CD4-positive, alpha-beta T cell (primary cell): ENCODE data around the gene STX18. TPM values are rescaled to one million over a fixed set of nuclear protein-coding genes. Genes with fewer than 3 reads are reported as not detected.

ENCODE experiments used
- ATAC-seq: fragments of 200-7000 bp; cut with Tn5 transposase; one replicate; pipeline ENCODE4 v1.10.0; 2022; ENCODE audit warnings: mild to moderate bottlenecking; ENCODE audit not compliant: poor library complexity
- CTCF ChIA-PET: fragments of 350-600 bp; sonication (Branson Sonifier 250); formaldehyde crosslinking; loops from one replicate; lab custom pipeline; 2021; ENCODE audit warnings: antibody characterized with exemption, inconsistent platforms; lab: Charles Lee
- POLR2A ChIA-PET: fragments of 350-600 bp; sonication (Branson Sonifier 250); formaldehyde crosslinking; loops from one replicate; lab custom pipeline; 2021; ENCODE audit warnings: antibody characterized with exemption, inconsistent platforms; lab: Charles Lee
- DNase-seq, 14 experiments: peaks; one replicate each; pipeline ENCODE4 v3.0.0-alpha.2; 2013 to 2020; ENCODE audit warnings: mixed read lengths in 2 of 14
- H3K27ac ChIP-seq, 2 donors: one replicate each; pipeline versions ENCODE4 v1.5.1 to v1.7.0; 2013; ENCODE audit warnings: low read length in 2 of 2, low read depth in 1 of 2, mild to moderate bottlenecking in 1 of 2
- H3K27me3 ChIP-seq, 2 experiments: 1 replicate in 1 of 2; 2 replicates in 1 of 2; pipeline versions ENCODE4 v1.6.1 to v1.7.0; 2013; ENCODE audit warnings: low read length in 2 of 2, control low read depth in 1 of 2, mild to moderate bottlenecking in 1 of 2, moderate library complexity in 1 of 2; ENCODE audit not compliant: insufficient read depth in 2 of 2, control insufficient read depth in 1 of 2
- H3K36me3 ChIP-seq: one replicate; pipeline ENCODE4 v1.6.1; 2013; ENCODE audit warnings: low read length, control low read depth; ENCODE audit not compliant: insufficient read depth
- H3K4me1 ChIP-seq: one replicate; pipeline ENCODE4 v1.6.1; 2013; ENCODE audit warnings: low read length, control low read depth; ENCODE audit not compliant: insufficient read depth
- H3K4me3 ChIP-seq: one replicate; pipeline ENCODE4 v1.5.1; 2013; ENCODE audit warnings: mild to moderate bottlenecking, low read length, moderate library complexity
- H3K9me3 ChIP-seq, 2 experiments: 1 replicate in 1 of 2; 2 replicates in 1 of 2; pipeline versions ENCODE4 v1.6.1 to v1.7.0; 2013; ENCODE audit warnings: low read length in 2 of 2, mild to moderate bottlenecking in 2 of 2, control low read depth in 1 of 2, moderate library complexity in 1 of 2; ENCODE audit not compliant: control insufficient read depth in 1 of 2, insufficient read depth in 1 of 2
- H3K27ac Mint-ChIP-seq: one replicate; pipeline ENCODE4 v1.8.0; 2020; ENCODE audit warnings: mixed read lengths
- H3K27me3 Mint-ChIP-seq: one replicate; pipeline ENCODE4 v1.8.0; 2021; ENCODE audit warnings: mixed read lengths
- H3K36me3 Mint-ChIP-seq: one replicate; pipeline ENCODE4 v1.8.0; 2021; ENCODE audit warnings: low read depth, mixed read lengths
- H3K4me1 Mint-ChIP-seq: one replicate; pipeline ENCODE4 v1.8.0; 2021; ENCODE audit warnings: low read depth, mixed read lengths
- H3K4me3 Mint-ChIP-seq: one replicate; pipeline ENCODE4 v1.8.0; 2020; ENCODE audit warnings: mild to moderate bottlenecking, mixed read lengths
- H3K9me3 Mint-ChIP-seq: one replicate; pipeline ENCODE4 v1.8.0; 2020; ENCODE audit warnings: mixed read lengths
- intact Hi-C, 2 experiments: fragments of 100-400 bp; cut with DNase I in 1 of 2; cut with micrococcal nuclease in 1 of 2; formaldehyde crosslinking; loops; one replicate each; pipeline versions ENCODE4 v1.15.1 to v1.9.0; 2023 to 2025; cut with DNase I, micrococcal nuclease
- total RNA-seq, 174 experiments: library from RNA in 2 of 174; stranded (reverse) in 2 of 174; gene quantifications; one replicate each; pipeline ENCODE4 v1.2.3 and lab custom pipeline; 2021 to 2026
- TF ChIP-seq, protein P1 (sequence below): fragments of 200-600 bp; IDR thresholded peaks from one replicate; pipeline ENCODE4 v1.8.0; 2022; ENCODE audit warnings: antibody characterized with exemption, mild to moderate bottlenecking

STX18 gene
- total RNA-seq, 2 experiments from 2014 or later, result 15.2 to 15.5 TPM

DNA sequence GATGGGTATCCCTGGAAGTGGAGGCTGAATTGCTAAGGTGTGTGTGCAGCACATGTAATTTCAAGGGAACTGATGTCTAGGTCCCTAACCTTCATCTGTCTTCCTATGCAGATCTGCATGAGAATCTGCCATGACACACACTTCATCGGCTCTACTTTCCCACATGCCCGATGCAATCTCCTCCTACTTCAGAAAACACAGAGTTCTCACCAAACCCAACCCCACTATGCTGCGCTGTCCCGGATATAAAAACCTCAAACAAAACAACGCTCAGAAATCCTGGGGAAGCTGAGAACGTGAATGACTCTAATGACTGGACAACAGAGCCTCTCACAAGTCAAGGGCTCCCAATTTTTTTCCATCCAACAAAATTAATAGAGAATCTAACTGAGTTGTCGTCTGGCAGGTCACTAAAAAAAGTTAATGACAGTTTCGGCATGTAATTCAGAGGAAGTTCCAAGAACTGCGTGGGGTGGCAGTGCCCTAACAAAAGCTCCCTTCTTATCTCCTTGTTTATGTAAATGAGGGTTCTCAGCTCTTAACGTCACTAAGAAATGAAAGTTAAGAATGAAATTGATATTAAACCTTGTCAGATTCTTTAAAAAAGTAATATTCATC is 39.0 kb downstream of the STX18 start:
- intact Hi-C loops, result no loop called here
- peaks cover 5% of the 10 kb centered on the region for H3K36me3 Mint-ChIP-seq
- no peaks in the 10 kb centered on the region for H3K9me3 ChIP-seq
- H3K4me1 ChIP-seq, result no peaks in the 10 kb centered on the region
- peak overlapping the region; percentile 80 for H3K4me3 Mint-ChIP-seq
- ChIA-PET CTCF (no interaction called here), POLR2A (interaction anchor here (0.7 to 1.2 kb wide), 4 partner anchors 11 to 41 kb away, joined by 3 to 9 read pairs (median 4); partner anchors contain the start of gene STX18)
- no peaks in the 10 kb centered on the region for H3K27me3 ChIP-seq
- peaks cover 24% of the 10 kb centered on the region for H3K4me1 Mint-ChIP-seq
- ATAC-seq (peak; percentile 86), DNase-seq (peak in 6 of 14 experiments; percentile 8 to 50 (median 36))
- H3K36me3 ChIP-seq, result no peaks in the 10 kb centered on the region
- H3K27me3 Mint-ChIP-seq, result no peaks in the 10 kb centered on the region
- no peaks in the 10 kb centered on the region for H3K9me3 Mint-ChIP-seq
- peak overlapping the region; percentile 46 for H3K4me3 ChIP-seq
- TF ChIP-seq, protein P1, sequence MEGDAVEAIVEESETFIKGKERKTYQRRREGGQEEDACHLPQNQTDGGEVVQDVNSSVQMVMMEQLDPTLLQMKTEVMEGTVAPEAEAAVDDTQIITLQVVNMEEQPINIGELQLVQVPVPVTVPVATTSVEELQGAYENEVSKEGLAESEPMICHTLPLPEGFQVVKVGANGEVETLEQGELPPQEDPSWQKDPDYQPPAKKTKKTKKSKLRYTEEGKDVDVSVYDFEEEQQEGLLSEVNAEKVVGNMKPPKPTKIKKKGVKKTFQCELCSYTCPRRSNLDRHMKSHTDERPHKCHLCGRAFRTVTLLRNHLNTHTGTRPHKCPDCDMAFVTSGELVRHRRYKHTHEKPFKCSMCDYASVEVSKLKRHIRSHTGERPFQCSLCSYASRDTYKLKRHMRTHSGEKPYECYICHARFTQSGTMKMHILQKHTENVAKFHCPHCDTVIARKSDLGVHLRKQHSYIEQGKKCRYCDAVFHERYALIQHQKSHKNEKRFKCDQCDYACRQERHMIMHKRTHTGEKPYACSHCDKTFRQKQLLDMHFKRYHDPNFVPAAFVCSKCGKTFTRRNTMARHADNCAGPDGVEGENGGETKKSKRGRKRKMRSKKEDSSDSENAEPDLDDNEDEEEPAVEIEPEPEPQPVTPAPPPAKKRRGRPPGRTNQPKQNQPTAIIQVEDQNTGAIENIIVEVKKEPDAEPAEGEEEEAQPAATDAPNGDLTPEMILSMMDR, result no peak
- H3K27ac ChIP-seq, result peak overlapping the region in 1 of 2 donors; percentile 23
- H3K27ac Mint-ChIP-seq, result peak overlapping the region; percentile 24

DNA sequence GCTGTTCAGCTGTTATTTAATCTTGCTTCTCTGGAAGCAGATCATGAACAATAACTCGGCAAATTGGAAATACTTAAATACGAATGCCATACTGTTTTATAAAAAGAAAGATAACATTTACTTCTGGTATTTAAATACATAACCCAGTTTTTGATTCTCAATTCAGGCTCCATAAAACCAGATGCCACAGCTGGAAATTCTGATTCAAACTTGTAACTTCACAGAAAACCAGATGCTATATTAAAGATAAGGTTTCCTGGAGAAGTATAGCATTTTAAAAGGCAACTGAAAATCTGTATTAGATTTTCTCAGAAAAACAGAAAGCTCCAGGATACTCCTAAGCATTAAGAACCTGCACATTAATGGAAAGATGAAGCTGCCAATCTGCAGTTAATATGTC is 40.2 kb downstream of the STX18 start:
- ChIA-PET CTCF (no interaction called here), POLR2A (interaction anchor here (0.5 kb wide), 1 partner anchor 381 kb away, joined by 3 read pairs; no protein-coding TSS in a partner anchor)
- DNase-seq (no peak), ATAC-seq (no peak)
- Histone ChIP-seq H3K36me3 (no peaks in the 10 kb centered on the region), H3K4me3 (no peak overlapping the region), H3K4me1 (no peaks in the 10 kb centered on the region), H3K27me3 (no peaks in the 10 kb centered on the region), H3K9me3 (no peaks in the 10 kb centered on the region), H3K27ac (no peak overlapping the region)
- Mint-ChIP-seq H3K27me3 (no peaks in the 10 kb centered on the region), H3K4me1 (peaks cover 24% of the 10 kb centered on the region), H3K9me3 (no peaks in the 10 kb centered on the region), H3K4me3 (no peak overlapping the region), H3K36me3 (peaks cover under 1% of the 10 kb centered on the region), H3K27ac (no peak overlapping the region)
- TF ChIP-seq, protein P1, result no peak
- intact Hi-C loops, result no loop called here

DNA sequence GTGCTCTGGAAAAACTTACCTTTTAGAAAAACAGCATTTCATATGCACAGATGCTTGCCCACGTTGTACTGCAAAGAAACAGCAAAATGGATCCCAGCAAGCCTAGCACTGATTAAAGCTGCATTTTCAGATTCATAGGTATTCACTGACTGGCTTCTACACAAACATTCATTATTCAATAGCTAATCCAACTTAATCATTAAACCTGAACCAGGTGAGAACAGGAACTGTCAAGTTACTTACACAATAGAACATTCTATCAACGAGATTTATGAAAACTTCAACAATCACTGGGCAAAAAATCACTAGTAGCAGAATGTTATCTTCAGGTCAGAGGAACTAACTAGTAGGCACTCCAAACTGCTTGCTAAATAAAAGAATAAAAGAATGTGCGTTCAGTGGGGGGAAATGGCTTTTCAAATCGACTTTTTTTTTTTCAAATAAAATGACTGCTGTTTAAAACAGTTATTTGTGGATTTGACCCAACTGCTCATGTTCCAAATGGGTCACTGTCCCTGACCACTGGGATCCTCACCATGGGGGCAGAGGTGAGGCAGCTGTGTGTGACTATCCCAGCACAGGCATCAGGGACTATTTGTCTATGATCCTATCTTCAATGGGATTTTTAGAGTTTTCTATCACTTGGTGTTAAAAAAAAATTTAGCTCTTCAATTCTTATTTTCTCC is 42.3 kb downstream of the STX18 start:
- Mint-ChIP-seq H3K9me3 (no peaks in the 10 kb centered on the region), H3K36me3 (no peaks in the 10 kb centered on the region), H3K4me1 (peaks cover 20% of the 10 kb centered on the region), H3K27me3 (no peaks in the 10 kb centered on the region), H3K27ac (no peak overlapping the region), H3K4me3 (no peak overlapping the region)
- no peak overlapping the region for H3K27ac ChIP-seq
- CTCF ChIA-PET, result no interaction called here
- H3K9me3 ChIP-seq, result no peaks in the 10 kb centered on the region
- H3K36me3 ChIP-seq, result no peaks in the 10 kb centered on the region
- ATAC-seq (no peak), DNase-seq (no peak)
- POLR2A ChIA-PET, result interaction anchor here (0.8 kb wide), 1 partner anchor 73 kb away, joined by 3 read pairs; no protein-coding TSS in a partner anchor
- no peaks in the 10 kb centered on the region for H3K4me1 ChIP-seq
- no peak overlapping the region for H3K4me3 ChIP-seq
- TF ChIP-seq, protein P1, result no peak
- no peaks in the 10 kb centered on the region for H3K27me3 ChIP-seq
- intact Hi-C loops, result no loop called here
